Hematopoietic multipotent progenitor cell treated with erythropoietin and hydrocortisone succinate and interleukin-3 and kit ligand, for 6 days (in vitro differentiated cells): ENCODE data around the gene FAM83C.
"Not testable (repeated sequence)": the region's sequence is repeated elsewhere in the genome, so short reads cannot be mapped to it uniquely, and the experiment has no call there.

Source experiments
- DNase-seq: peaks from one replicate; pipeline ENCODE4 v3.0.0-alpha.2; 2015

The FAM83C gene

GRCh38 chr20:35317416-35318210 lies 25.4 kb upstream of the FAM83C start:
- DNase-seq: no peak

GRCh38 chr20:35316086-35316485 lies 23.9 kb upstream of the FAM83C start:
- DNase-seq: no peak

GRCh38 chr20:35315632-35316020 lies 23.4 kb upstream of the FAM83C start:
- DNase-seq: not testable (repeated sequence)

- no peak for DNase-seq
Observed at GRCh38 chr20:35314816-35315631, 22.8 kb upstream of the FAM83C start.

- no peak for DNase-seq
Observed at GRCh38 chr20:35312318-35312717, 20.1 kb upstream of the FAM83C start.

GRCh38 chr20:35311822-35312221 lies 19.6 kb upstream of the FAM83C start:
- DNase-seq: no peak

GRCh38 chr20:35311409-35311808 lies 19.2 kb upstream of the FAM83C start:
- peak; percentile 13 for DNase-seq

- DNase-seq: no peak
Observed at GRCh38 chr20:35307666-35308653, 15.7 kb upstream of the FAM83C start.

GRCh38 chr20:35306931-35307517 lies 14.8 kb upstream of the FAM83C start:
- peak; percentile 76 for DNase-seq

GRCh38 chr20:35305682-35306556 lies 13.7 kb upstream of the FAM83C start:
- DNase-seq: peak; percentile 35

- no peak for DNase-seq
Observed at GRCh38 chr20:35304956-35305355, 12.7 kb upstream of the FAM83C start.

GRCh38 chr20:35303735-35304491 lies 11.7 kb upstream of the FAM83C start:
- peak; percentile 92 for DNase-seq

- DNase-seq: no peak
Observed at GRCh38 chr20:35303382-35303734, 11.1 kb upstream of the FAM83C start.

GRCh38 chr20:35302421-35303335 lies 10.5 kb upstream of the FAM83C start:
- no peak for DNase-seq

GRCh38 chr20:35301426-35301825 lies 9.2 kb upstream of the FAM83C start:
- no peak for DNase-seq

- DNase-seq: no peak
Observed at GRCh38 chr20:35300469-35301262, 8.4 kb upstream of the FAM83C start.

- DNase-seq: no peak
Observed at GRCh38 chr20:35299780-35300179, 7.6 kb upstream of the FAM83C start.

- DNase-seq: no peak
Observed at GRCh38 chr20:35298264-35298663, 6.0 kb upstream of the FAM83C start.

GRCh38 chr20:35297740-35298139 lies 5.5 kb upstream of the FAM83C start:
- no peak for DNase-seq
